HUES6 (cell line): ENCODE data around the gene MRPS23.
A peak's percentile ranks its signal among the peaks of the same experiment; 100 is the strongest.

Experiments
- H3K27ac ChIP-seq: 2 replicates; pipeline ENCODE4 v1.7.0; 2013; ENCODE audit warnings: low read depth, mild to moderate bottlenecking, low read length, inconsistent platforms
- H3K27me3 ChIP-seq: 2 replicates; pipeline ENCODE4 v1.6.1; 2013; ENCODE audit warnings: low read length; ENCODE audit not compliant: control insufficient read depth, insufficient read depth
- H3K36me3 ChIP-seq: 2 replicates; pipeline ENCODE4 v1.6.1; 2013; ENCODE audit warnings: low read length; ENCODE audit not compliant: control insufficient read depth, insufficient read depth
- H3K4me1 ChIP-seq: 2 replicates; pipeline ENCODE4 v1.6.1; 2013; ENCODE audit warnings: low read length; ENCODE audit not compliant: control insufficient read depth, insufficient read depth
- H3K4me3 ChIP-seq: 2 replicates; pipeline ENCODE4 v1.5.1; 2013; ENCODE audit warnings: low read depth, low read length
- H3K9ac ChIP-seq: one replicate; pipeline ENCODE4 v1.6.1; 2013; ENCODE audit warnings: mild to moderate bottlenecking, low read length
- H3K9me3 ChIP-seq: 2 replicates; pipeline ENCODE4 v1.6.1; 2013; ENCODE audit warnings: low read depth, low read length; ENCODE audit not compliant: control insufficient read depth, insufficient read depth

Gene MRPS23

DNA sequence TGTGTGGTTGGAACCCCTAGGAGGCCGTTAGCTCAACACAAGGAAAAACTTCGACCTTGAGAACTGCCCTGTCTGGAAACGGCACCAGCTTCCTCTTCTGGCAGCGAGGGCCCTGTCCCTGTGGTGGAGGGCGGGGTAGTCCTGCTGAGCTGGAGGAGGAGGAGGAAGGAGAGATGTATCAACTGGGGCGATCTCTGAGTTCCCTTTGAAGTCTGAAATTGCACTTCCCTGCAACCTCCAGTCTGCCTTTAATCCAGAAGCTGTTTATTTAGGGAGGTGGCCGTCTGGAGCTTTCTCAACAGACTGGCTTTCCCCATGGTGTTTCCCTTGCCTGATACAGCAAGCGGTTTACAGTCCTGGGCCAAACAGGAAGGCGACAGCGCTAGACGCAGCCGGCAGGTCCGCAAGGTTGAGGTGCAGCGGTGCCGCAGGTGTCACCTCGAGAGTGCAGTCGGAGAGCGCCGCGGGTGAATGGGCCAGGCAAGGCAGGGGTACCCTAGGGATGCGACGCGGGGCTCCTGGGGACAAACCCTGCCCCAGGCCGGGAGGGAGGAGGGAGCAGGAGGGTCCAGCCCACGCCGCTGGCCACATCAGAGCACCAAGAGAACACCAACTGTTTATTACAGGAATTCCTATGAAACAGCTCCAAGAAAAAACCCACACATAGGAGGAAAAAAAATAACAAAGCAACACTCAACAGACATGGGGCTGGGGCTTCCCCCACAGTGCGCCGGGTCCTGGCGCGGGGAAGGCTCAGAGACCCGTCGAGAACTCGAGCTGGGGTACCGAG is 11.4 kb upstream of the MRPS23 start:
- Histone ChIP-seq H3K27ac (peak overlapping the region; percentile 82; the same call in 1 of the 2 replicates), H3K9ac (peak overlapping the region; percentile 82), H3K9me3 (no peaks in the 10 kb centered on the region), H3K4me3 (peak overlapping the region; percentile 59), H3K4me1 (peaks cover 54% of the 10 kb centered on the region), H3K36me3 (no peaks in the 10 kb centered on the region; the same call in 1 of the 2 replicates), H3K27me3 (peaks cover 26% of the 10 kb centered on the region)

DNA sequence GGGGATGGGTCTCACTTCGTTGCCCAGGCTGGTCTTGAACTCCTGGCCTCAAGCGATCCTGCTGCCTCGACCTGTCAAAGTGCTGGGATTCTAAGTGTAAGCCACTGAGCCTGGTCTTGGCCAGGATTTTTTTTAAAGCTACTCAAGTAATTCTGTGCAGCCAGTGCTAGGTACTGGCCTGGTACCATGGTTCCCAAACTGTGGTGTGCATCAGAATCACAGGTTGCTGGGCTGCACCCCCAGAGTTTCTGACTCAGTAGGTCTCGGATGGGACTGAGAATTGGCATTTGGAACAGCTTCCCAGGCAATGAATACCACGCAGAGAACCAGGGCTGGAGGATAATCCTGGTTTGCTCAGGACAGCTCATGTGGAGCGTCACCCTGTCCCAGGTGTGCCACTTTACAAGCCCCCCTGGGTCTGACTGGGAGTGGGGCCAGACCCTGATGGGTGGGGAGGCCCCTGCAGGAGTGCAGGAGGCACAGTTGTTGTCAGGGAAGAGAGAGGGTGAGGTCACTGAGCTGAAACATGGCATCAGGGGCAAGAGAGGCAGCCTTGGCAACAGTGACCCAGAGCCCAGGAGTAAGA is 10.7 kb upstream of the MRPS23 start:
- Histone ChIP-seq H3K36me3 (no peaks in the 10 kb centered on the region), H3K27me3 (peaks cover 26% of the 10 kb centered on the region), H3K27ac (no peak overlapping the region), H3K9ac (peak overlapping the region; percentile 82), H3K4me3 (peak overlapping the region; percentile 59), H3K4me1 (peaks cover 58% of the 10 kb centered on the region), H3K9me3 (no peaks in the 10 kb centered on the region)

DNA sequence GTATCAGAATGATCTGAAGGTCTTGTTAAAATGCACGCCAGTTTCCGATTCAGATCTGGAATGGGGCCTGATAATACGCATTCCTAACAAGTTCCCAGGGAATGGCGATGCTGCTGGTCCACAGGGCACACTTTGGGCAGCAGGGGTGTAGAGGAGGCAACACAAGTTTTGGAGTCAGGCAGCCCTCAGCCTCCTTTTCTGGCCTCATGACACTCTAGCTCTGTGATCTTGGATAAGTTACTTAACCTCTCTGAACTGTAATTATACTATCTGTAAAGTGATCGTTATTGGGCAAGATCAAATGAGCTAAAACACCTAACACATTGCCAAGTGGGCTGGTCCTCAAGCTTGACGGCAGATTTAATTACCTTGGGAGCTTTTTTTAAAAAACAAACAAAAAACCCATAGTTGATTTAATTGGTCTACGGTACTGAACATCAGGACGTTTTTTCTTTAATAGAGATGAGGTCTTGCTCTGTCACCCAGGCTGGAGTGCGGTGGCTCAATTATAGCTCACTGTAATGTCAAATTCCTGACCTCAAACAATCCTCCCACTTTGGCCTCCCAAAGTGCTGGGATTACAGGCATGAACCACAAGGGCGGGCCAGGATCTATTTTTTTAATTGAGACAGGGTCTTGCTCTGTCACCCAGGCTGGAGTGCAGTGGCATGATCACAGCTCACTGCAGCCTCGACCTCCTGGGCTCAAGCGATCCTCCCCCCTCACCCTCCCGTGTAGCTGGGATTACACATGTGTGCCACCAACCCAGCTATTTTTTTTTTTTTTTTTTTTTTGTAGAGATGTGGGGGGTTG is 10.0 kb upstream of the MRPS23 start:
- no peaks in the 10 kb centered on the region for H3K9me3 ChIP-seq
- H3K36me3 ChIP-seq: no peaks in the 10 kb centered on the region
- no peak overlapping the region for H3K9ac ChIP-seq
- H3K4me3 ChIP-seq: no peak overlapping the region
- peaks cover 26% of the 10 kb centered on the region for H3K27me3 ChIP-seq
- H3K4me1 ChIP-seq: peaks cover 59% of the 10 kb centered on the region
- H3K27ac ChIP-seq: no peak overlapping the region

DNA sequence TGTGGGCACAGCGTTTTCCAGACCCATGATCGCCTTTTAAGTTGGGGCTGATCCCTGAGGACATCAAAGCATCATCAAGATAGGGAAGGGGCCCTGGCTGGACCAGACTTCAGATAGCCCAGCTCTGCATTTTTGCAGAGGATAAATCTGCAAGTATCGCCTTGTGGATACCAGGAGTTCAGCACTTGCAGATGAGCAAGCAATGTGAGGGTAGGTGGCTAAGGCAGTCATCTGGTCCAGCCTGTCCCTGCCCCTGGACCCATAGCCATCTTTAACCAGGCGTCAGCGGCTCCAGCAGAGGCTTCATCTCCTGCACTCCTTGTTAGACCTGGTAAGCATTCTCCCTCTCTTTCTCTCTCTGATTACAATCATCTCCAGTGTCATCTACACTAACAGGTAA is 9.0 kb upstream of the MRPS23 start:
- Histone ChIP-seq H3K27ac (no peak overlapping the region), H3K4me1 (peaks cover 53% of the 10 kb centered on the region)

DNA sequence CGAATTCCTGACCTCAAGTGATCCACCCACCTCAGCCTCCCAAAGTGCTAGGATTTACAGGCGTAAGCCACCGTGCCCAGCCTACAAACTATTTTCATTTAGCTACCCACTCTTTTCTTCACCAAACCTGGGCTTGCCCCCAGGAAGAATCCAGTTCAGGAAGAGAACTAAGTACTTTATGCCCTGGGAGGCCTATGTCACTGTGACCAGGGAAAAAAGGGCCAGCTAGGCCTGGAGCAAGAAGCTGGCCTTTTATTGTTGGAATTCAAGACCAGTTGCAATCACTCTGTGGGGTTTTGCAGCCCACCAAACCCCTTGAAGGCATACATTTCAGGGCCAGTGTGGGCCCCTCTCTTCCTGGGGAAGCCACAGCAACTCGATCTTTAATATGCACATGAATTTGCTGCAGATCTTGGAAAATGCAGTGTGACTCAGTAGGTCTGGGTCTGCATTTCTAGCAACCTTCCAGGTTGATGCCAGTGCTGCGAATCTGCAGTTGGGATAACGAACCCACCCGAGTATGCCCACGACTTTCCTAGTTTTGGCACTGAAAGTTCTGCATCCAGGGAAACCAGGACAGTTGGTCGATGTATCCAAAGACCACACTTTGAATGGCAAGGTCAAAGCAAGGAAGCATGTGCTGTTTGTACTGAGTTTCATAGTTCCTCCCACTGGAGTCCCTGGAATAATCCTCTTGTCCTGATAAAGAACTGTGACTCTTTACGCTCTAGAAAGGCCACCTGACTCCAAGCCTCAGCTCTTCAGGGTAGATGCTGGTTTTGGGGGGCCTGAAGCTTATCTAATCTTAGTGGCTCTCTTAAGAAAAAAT is 7.2 kb upstream of the MRPS23 start:
- peaks cover 19% of the 10 kb centered on the region for H3K27me3 ChIP-seq
- no peak overlapping the region for H3K27ac ChIP-seq
- H3K9ac ChIP-seq: no peak overlapping the region

More for the DNA sequence above, 9.0 kb upstream of the MRPS23 start:
- Histone ChIP-seq H3K36me3 (no peaks in the 10 kb centered on the region), H3K27me3 (peaks cover 26% of the 10 kb centered on the region), H3K9ac (no peak overlapping the region), H3K4me3 (no peak overlapping the region), H3K9me3 (no peaks in the 10 kb centered on the region)

DNA sequence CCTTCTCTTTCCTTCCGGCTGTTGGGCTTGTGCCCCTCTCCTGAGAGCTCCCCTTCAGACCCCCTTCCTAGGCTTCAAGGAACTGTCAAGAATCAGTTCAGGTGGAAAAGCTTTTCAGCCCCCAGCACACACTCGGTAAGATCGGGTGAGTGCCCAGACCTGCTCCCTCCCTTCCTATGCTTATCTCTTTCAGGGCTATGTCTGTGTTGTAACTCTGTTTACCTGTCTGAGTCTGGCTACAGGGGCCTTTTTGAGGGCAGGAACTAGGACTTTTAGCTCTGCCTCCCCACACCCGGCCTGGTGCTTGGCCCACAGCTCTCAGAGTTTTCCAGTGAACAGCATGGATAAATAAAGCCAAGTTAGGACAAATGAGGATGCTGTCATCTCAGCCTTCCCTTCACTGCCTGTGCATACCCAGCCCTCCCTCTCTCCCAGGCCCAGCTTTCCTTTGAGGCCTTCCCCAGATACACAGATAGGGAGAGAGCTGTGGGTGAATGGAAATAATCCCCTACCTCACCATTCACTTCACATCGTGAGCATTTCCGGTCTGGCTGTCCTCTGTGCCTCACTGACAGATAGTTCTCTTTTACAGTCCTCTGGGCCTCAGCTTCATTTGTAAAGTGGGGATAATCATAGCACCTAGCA is 5.7 kb upstream of the MRPS23 start:
- no peak overlapping the region for H3K4me3 ChIP-seq
- H3K36me3 ChIP-seq: no peaks in the 10 kb centered on the region
- H3K27ac ChIP-seq: no peak overlapping the region
- no peak overlapping the region for H3K9ac ChIP-seq
- no peaks in the 10 kb centered on the region for H3K9me3 ChIP-seq
- H3K4me1 ChIP-seq: peaks cover 43% of the 10 kb centered on the region; the same call in 1 of the 2 replicates
- H3K27me3 ChIP-seq: peaks cover 4% of the 10 kb centered on the region; the same call in 1 of the 2 replicates

More for the DNA sequence above, 7.2 kb upstream of the MRPS23 start:
- Histone ChIP-seq H3K9me3 (no peaks in the 10 kb centered on the region), H3K36me3 (no peaks in the 10 kb centered on the region), H3K4me1 (peaks cover 43% of the 10 kb centered on the region), H3K4me3 (no peak overlapping the region)

DNA sequence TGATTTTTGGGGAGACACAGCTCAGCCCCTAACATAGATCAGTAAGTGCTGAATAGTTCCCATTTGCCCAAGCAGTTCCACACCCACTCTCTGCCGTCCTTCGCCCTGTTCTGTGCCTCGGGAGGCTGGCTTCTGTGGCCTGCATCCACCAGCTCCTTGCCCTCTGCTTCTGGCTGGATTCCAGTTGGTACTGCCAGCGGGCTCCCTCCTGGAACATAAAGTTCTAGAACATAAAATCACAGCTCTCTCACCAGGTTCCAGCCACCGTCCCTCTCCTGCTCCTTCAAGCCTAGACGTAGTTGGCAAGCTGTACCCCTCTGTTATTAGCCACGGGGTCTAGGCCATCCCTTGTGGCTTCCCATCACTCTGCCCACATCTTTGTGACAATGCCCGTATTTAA is 3.9 kb upstream of the MRPS23 start:
- H3K27me3 ChIP-seq: no peaks in the 10 kb centered on the region

DNA sequence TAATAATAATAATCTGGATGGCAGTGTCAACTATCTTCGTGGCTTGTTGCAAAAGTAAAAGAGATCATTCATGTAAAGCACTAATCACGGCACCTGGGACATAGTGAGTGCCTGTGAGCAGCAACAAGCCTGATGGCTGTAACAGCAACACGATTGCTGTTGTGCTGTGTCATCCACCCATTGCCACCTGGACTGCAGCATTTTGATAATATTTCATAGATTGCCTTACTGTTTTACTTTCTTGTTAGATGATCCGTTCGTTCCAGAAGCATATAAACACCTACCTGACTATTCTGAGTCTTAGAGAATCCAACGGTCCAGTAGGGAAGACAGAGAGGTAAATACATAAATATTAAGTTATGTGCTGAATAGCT is 3.1 kb upstream of the MRPS23 start:
- Histone ChIP-seq H3K36me3 (0 out of 2 replicates have a peak, but pooled peaks cover 3% of the 10 kb centered on the region), H3K9me3 (no peaks in the 10 kb centered on the region), H3K27me3 (no peaks in the 10 kb centered on the region), H3K9ac (no peak overlapping the region), H3K27ac (no peak overlapping the region), H3K4me1 (peaks cover 32% of the 10 kb centered on the region; the same call in 1 of the 2 replicates), H3K4me3 (no peak overlapping the region)

More for the DNA sequence above, 3.9 kb upstream of the MRPS23 start:
- Histone ChIP-seq H3K9me3 (no peaks in the 10 kb centered on the region), H3K4me3 (no peak overlapping the region), H3K27ac (no peak overlapping the region), H3K4me1 (peaks cover 37% of the 10 kb centered on the region; the same call in 1 of the 2 replicates), H3K36me3 (no peaks in the 10 kb centered on the region), H3K9ac (no peak overlapping the region)

DNA sequence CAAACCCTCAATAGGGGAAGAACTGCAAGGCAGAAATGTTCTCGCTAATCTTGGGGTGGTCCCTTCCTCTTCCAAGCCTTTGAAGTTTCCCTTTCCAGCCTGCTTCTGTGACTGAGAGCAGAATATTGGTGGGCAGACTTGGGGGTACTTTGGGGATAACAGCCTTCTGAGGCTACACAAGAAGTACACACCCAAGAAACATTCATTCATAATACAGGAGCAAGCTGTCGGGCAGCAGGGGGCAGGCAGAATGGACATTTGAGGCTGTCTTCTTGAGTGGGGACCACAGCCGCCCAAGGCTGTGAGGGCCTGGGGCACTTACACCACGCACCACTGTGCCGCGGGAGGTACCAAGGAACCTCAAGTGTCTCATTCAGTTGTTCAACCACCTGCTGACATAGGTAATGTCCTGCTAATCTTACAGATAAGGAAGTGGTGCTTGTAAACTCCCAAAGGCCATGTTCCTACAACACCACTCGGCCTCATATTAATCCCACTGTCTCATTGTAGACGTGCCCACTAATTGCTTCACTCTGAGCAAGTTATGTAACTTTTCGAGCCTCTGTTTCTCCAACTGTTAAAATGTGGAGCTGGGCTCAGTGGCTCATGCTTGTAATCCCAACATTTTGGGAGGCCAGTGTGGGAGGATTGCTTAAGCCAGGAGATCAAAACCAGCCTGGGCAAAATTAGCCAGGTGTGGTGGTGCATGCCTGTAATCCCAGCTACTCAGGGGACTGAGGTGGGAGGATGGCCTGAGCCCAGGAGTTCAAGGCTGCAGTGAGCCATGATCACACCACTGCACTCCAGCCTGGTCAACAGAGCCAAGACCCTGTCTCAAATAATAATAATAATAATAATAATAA is 2.5 kb upstream of the MRPS23 start:
- Histone ChIP-seq H3K27ac (no peak overlapping the region; the same call in 1 of the 2 replicates), H3K9ac (no peak overlapping the region), H3K4me1 (peaks cover 32% of the 10 kb centered on the region; the same call in 1 of the 2 replicates), H3K4me3 (peak overlapping the region; percentile 4; the same call in 1 of the 2 replicates), H3K27me3 (no peaks in the 10 kb centered on the region), H3K9me3 (no peaks in the 10 kb centered on the region), H3K36me3 (0 out of 2 replicates have a peak, but pooled peaks cover 4% of the 10 kb centered on the region)
